ENCODE data around the gene PVR.
"Not testable (repeated sequence)": the region's sequence is repeated elsewhere in the genome, so short reads cannot be mapped to it uniquely, and the experiment has no call there.

Gene PVR

DNA sequence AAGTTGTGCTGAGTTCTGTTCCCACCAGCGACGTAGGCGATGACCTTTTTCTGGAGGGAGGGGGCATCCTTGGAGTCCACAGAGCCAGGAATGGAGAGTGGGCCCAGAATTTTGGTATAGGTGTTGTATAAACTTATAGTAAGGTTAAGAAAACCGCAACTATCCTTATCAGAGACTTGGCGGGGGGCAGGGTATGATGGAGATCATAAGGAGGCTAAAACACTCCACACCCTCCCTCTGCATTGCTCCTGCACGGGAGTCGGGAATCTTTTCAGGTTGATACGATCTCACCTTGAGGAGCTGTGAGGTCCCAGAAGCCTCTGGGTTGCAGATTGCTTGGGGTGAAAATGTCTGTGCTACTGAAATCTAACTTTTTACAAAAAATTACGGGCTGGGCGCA, 21.3 kb downstream of the PVR start:
- Histone ChIP-seq H3K9me3 (ENCODE audit: control insufficient read depth, insufficient read depth, low read length) (no peaks in the 10 kb centered on the region), H3K79me2 (ENCODE audit: control insufficient read depth, low read length) (no peaks in the 10 kb centered on the region), H4K20me1 (ENCODE audit: control insufficient read depth, insufficient read depth, low read depth, low read length) (no peaks in the 10 kb centered on the region), H3K27me3 (ENCODE audit: control insufficient read depth, low read length) (no peaks in the 10 kb centered on the region), H3K9me2 (replicated peaks; ENCODE audit: control insufficient read depth, low read length) (no peaks in the 10 kb centered on the region), H3K4me2 (ENCODE audit: low read length) (no peak overlapping the region), H3K36me3 (ENCODE audit: control insufficient read depth, low read length) (no peaks in the 10 kb centered on the region), H3K4me1 (ENCODE audit: control insufficient read depth, low read length) (no peaks in the 10 kb centered on the region), H3K27ac (ENCODE audit: low read depth, low read length) (no peak overlapping the region), H3F3A (ENCODE audit: control insufficient read depth, insufficient read depth) (no peaks in the 10 kb centered on the region), H3K4me3 (ENCODE audit: low read length) (no peak overlapping the region)
- TF ChIP-seq EZH2phosphoT487 (IDR thresholded peaks at IDR 0.05; ENCODE audit: borderline replicate concordance, low read length) (no peak), CTCF (IDR thresholded peaks at IDR 0.05; ENCODE audit: low read depth, low read length, poor library complexity, severe bottlenecking) (no peak)

- Histone ChIP-seq H3F3A (ENCODE audit: control insufficient read depth, insufficient read depth) (no peaks in the 10 kb centered on the region), H3K4me1 (ENCODE audit: control insufficient read depth, low read length) (no peaks in the 10 kb centered on the region), H3K79me2 (ENCODE audit: control insufficient read depth, low read length) (no peaks in the 10 kb centered on the region), H3K36me3 (ENCODE audit: control insufficient read depth, low read length) (no peaks in the 10 kb centered on the region), H3K9me2 (replicated peaks; ENCODE audit: control insufficient read depth, low read length) (no peaks in the 10 kb centered on the region), H3K4me2 (ENCODE audit: low read length) (no peak overlapping the region), H3K27me3 (ENCODE audit: control insufficient read depth, low read length) (no peaks in the 10 kb centered on the region), H4K20me1 (ENCODE audit: control insufficient read depth, insufficient read depth, low read depth, low read length) (no peaks in the 10 kb centered on the region), H3K27ac (ENCODE audit: low read depth, low read length) (no peak overlapping the region), H3K4me3 (ENCODE audit: low read length) (no peak overlapping the region), H3K9me3 (ENCODE audit: control insufficient read depth, insufficient read depth, low read length) (no peaks in the 10 kb centered on the region)
- TF ChIP-seq EZH2phosphoT487 (IDR thresholded peaks at IDR 0.05; ENCODE audit: borderline replicate concordance, low read length): no peak
- TF ChIP-seq CTCF (IDR thresholded peaks at IDR 0.05; ENCODE audit: low read depth, low read length, poor library complexity, severe bottlenecking): no peak
These were observed 23.3 kb downstream of the PVR start for GRCh38 chr19:44666852-44667556.

- H3K4me1 ChIP-seq (ENCODE audit: control insufficient read depth, low read length): no peaks in the 10 kb centered on the region
- H3K4me3 ChIP-seq (ENCODE audit: low read length): no peak overlapping the region
- no peaks in the 10 kb centered on the region for H3K9me2 ChIP-seq (replicated peaks; ENCODE audit: control insufficient read depth, low read length)
- no peaks in the 10 kb centered on the region for H3K9me3 ChIP-seq (ENCODE audit: control insufficient read depth, insufficient read depth, low read length)
- no peaks in the 10 kb centered on the region for H3K79me2 ChIP-seq (ENCODE audit: control insufficient read depth, low read length)
- no peaks in the 10 kb centered on the region for H4K20me1 ChIP-seq (ENCODE audit: control insufficient read depth, insufficient read depth, low read depth, low read length)
- no peak overlapping the region for H3K27ac ChIP-seq (ENCODE audit: low read depth, low read length)
- TF ChIP-seq EZH2phosphoT487 (IDR thresholded peaks at IDR 0.05; ENCODE audit: borderline replicate concordance, low read length): no peak
- no peak for TF ChIP-seq CTCF (IDR thresholded peaks at IDR 0.05; ENCODE audit: low read depth, low read length, poor library complexity, severe bottlenecking)
- no peaks in the 10 kb centered on the region for H3F3A ChIP-seq (ENCODE audit: control insufficient read depth, insufficient read depth)
- H3K27me3 ChIP-seq (ENCODE audit: control insufficient read depth, low read length): no peaks in the 10 kb centered on the region
- no peaks in the 10 kb centered on the region for H3K36me3 ChIP-seq (ENCODE audit: control insufficient read depth, low read length)
- H3K4me2 ChIP-seq (ENCODE audit: low read length): no peak overlapping the region
These were observed 25.5 kb downstream of the PVR start for GRCh38 chr19:44668985-44669764.

GRCh38 chr19:44670027-44670426, 26.3 kb downstream of the PVR start:
- H3K27me3 ChIP-seq (ENCODE audit: control insufficient read depth, low read length); H3K4me1 ChIP-seq (ENCODE audit: control insufficient read depth, low read length); H3K27ac ChIP-seq (ENCODE audit: low read depth, low read length); H3K4me2 ChIP-seq (ENCODE audit: low read length); H3K9me2 ChIP-seq (replicated peaks; ENCODE audit: control insufficient read depth, low read length); H3K36me3 ChIP-seq (ENCODE audit: control insufficient read depth, low read length); H3F3A ChIP-seq (ENCODE audit: control insufficient read depth, insufficient read depth); H3K79me2 ChIP-seq (ENCODE audit: control insufficient read depth, low read length); H3K9me3 ChIP-seq (ENCODE audit: control insufficient read depth, insufficient read depth, low read length); H4K20me1 ChIP-seq (ENCODE audit: control insufficient read depth, insufficient read depth, low read depth, low read length); H3K4me3 ChIP-seq (ENCODE audit: low read length): not testable (repeated sequence)

All from DOHH2 (cell line).